ENCODE measurements around the gene FKBP2. TPM values are rescaled to one million over a fixed set of nuclear protein-coding genes. Genes with fewer than 3 reads are reported as not detected.

Gene FKBP2
- total and polyA plus RNA-seq, 8 donors = 15.2 to 257 (median 57.6) TPM

- Histone ChIP-seq H3K27ac (peak overlapping the region; percentile 92 to 99 (median 95)), H3K36me3 (peaks cover 31 to 51% (median 48%) of the 10 kb centered on the region in 4 donors), H3K4me1 (peaks cover 25 to 38% (median 34%) of the 10 kb centered on the region in 4 donors), H3K9me3 (no peaks in the 10 kb centered on the region), H3K4me3 (peak overlapping the region in 1 of 4 donors; percentile 72), H3K27me3 (no peaks in the 10 kb centered on the region)
- TF ChIP-seq EP300 (IDR thresholded peaks at IDR 0.05) (no peak), POLR2A (IDR thresholded peaks at IDR 0.05) (no peak), CTCF (IDR thresholded peaks at IDR 0.05) (no peak), POLR2AphosphoS5 (IDR thresholded peaks at IDR 0.05) (no peak)
- intact Hi-C loops (cut with DNase I; ENCODE audit: low total_unique reads) = no loop called here
- no peak for DNase-seq
- WGBS, 5 donors = 56 to 81% (median 66%) methylated on average over 19 to 27 of the region's 27 CpGs
These were observed 26.5 kb downstream of the FKBP2 start for GRCh38 chr11:64267207-64267945.

- peaks cover 22 to 42% (median 40%) of the 10 kb centered on the region in 4 donors for H3K36me3 ChIP-seq
- no peaks in the 10 kb centered on the region for H3K27me3 ChIP-seq
- intact Hi-C loops (cut with DNase I; ENCODE audit: low total_unique reads) = no loop called here
- TF ChIP-seq POLR2A (IDR thresholded peaks at IDR 0.05) = no peak
- no peak for TF ChIP-seq EP300 (IDR thresholded peaks at IDR 0.05)
- peak in 1 of 3 donors; percentile 28 for TF ChIP-seq POLR2AphosphoS5 (IDR thresholded peaks at IDR 0.05)
- no peak for TF ChIP-seq CTCF (IDR thresholded peaks at IDR 0.05)
- DNase-seq = peak; percentile 69 to 77
- peaks cover 27 to 44% (median 42%) of the 10 kb centered on the region in 4 donors for H3K4me1 ChIP-seq
- peak overlapping the region; percentile 63 to 81 (median 70) for H3K4me3 ChIP-seq
- peak overlapping the region; percentile 92 to 99 (median 95) for H3K27ac ChIP-seq
- no peaks in the 10 kb centered on the region for H3K9me3 ChIP-seq
- 30 to 51% (median 40%) methylated on average over 18 to 23 of the region's 23 CpGs for WGBS, 5 donors
These were observed 27.4 kb downstream of the FKBP2 start for GRCh38 chr11:64268025-64268892.

GRCh38 chr11:64268893-64269539 lies 28.1 kb downstream of the FKBP2 start:
- DNase-seq = peak; percentile 56 to 79
- WGBS, 5 donors = 0 to 4% (median 2%) methylated on average over 14 to 34 of the region's 34 CpGs
- Histone ChIP-seq H3K9me3 (no peaks in the 10 kb centered on the region), H3K4me1 (peaks cover 27 to 51% (median 46%) of the 10 kb centered on the region in 4 donors), H3K27me3 (no peaks in the 10 kb centered on the region), H3K36me3 (peaks cover 17 to 34% (median 32%) of the 10 kb centered on the region in 4 donors), H3K4me3 (peak overlapping the region; percentile 63 to 81 (median 70)), H3K27ac (peak overlapping the region; percentile 92 to 99 (median 95))
- TF ChIP-seq POLR2A (IDR thresholded peaks at IDR 0.05) (no peak), CTCF (IDR thresholded peaks at IDR 0.05) (no peak), EP300 (IDR thresholded peaks at IDR 0.05) (no peak), POLR2AphosphoS5 (IDR thresholded peaks at IDR 0.05) (no peak)
- intact Hi-C loops (cut with DNase I; ENCODE audit: low total_unique reads) = no loop called here
